Endothelial cell of umbilical vein (primary cell): ENCODE results near the gene RCAN3. TPM values are rescaled to one million over a fixed set of nuclear protein-coding genes. Genes with fewer than 3 reads are reported as not detected.

Source experiments
- BruUV-seq: library from RNA; stranded (reverse); fragments of 400-500 nt; replicated peaks from 2 replicates; lab custom pipeline; 2021; lab: Mats Ljungman, UMichigan
- CTCF ChIA-PET: fragments of 300-600, 350-600 bp; sonication (Branson Sonifier 250); formaldehyde crosslinking; loops from one replicate; lab custom pipeline; 2021; ENCODE audit warnings: antibody characterized with exemption, inconsistent platforms; lab: Charles Lee
- POLR2A ChIA-PET: fragments of 300-600, 350-600 bp; sonication (Branson Sonifier 250); formaldehyde crosslinking; loops from one replicate; lab custom pipeline; 2021; ENCODE audit warnings: antibody characterized with exemption, inconsistent platforms; lab: Charles Lee
- DNase-seq: peaks from one replicate; pipeline ENCODE4 v3.0.0-alpha.2; 2011; ENCODE audit warnings: low read depth, low spot score
- FAIRE-seq: peaks from 2 replicates; lab custom pipeline; 2011; peaks lifted over from hg19 to GRCh38; lab: Jason Lieb, UNC
- H2AFZ ChIP-seq: 2 replicates; pipeline ENCODE4 v1.6.0; 2012; ENCODE audit warnings: low read depth, low read length, control low read depth, inconsistent platforms
- H3K27ac ChIP-seq: 2 replicates; pipeline ENCODE4 v1.5.1; 2011; ENCODE audit warnings: low read depth, mild to moderate bottlenecking, control low read depth, low read length, moderate library complexity; ENCODE audit not compliant: insufficient read depth
- H3K27me3 ChIP-seq, 2 experiments: 2 replicates each; pipeline versions ENCODE4 v1.6.0 to v1.6.1; 2011; ENCODE audit warnings: low read length in 2 of 2, mixed read lengths in 1 of 2; ENCODE audit not compliant: control insufficient read depth in 2 of 2, insufficient read depth in 2 of 2
- H3K36me3 ChIP-seq, 2 experiments: 2 replicates in 1 of 2; 3 replicates in 1 of 2; pipeline ENCODE4 v1.5.1; 2011; ENCODE audit warnings: low read length in 2 of 2, mild to moderate bottlenecking in 1 of 2, moderate library complexity in 1 of 2; ENCODE audit not compliant: control insufficient read depth in 2 of 2, insufficient read depth in 2 of 2; ENCODE audit errors: extremely low read depth in 1 of 2
- H3K4me1 ChIP-seq: 3 replicates; pipeline ENCODE4 v1.5.1; 2011; ENCODE audit warnings: mild to moderate bottlenecking, low read length; ENCODE audit not compliant: control insufficient read depth, insufficient read depth; ENCODE audit errors: extremely low read depth
- H3K4me2 ChIP-seq: 2 replicates; pipeline ENCODE4 v1.6.1; 2011; ENCODE audit warnings: low read length, control low read depth, mixed read lengths; ENCODE audit not compliant: insufficient read depth
- H3K4me3 ChIP-seq, 3 experiments: fragments of 200-600 bp in 1 of 3; sonication (generic), shearing (Covaris generic) in 1 of 3; replicated peaks in 1 of 3; 2 replicates each; pipeline ENCODE4 v1.5.1; 2011 to 2016; ENCODE audit warnings: control low read depth in 3 of 3, low read length in 3 of 3, mild to moderate bottlenecking in 2 of 3, inconsistent platforms in 1 of 3, low read depth in 1 of 3, moderate library complexity in 1 of 3; ENCODE audit not compliant: insufficient read depth in 1 of 3
- H3K79me2 ChIP-seq: 2 replicates; pipeline ENCODE4 v1.6.0; 2012; ENCODE audit warnings: low read length, inconsistent platforms; ENCODE audit not compliant: control insufficient read depth, insufficient read depth
- H3K9ac ChIP-seq: replicated peaks from 2 replicates; pipeline ENCODE3; 2011; ENCODE audit warnings: low read length, control low read depth; ENCODE audit not compliant: insufficient read depth; ENCODE audit errors: extremely low read depth
- H3K9me1 ChIP-seq: replicated peaks from 3 replicates; pipeline ENCODE4 v1.6.0; 2011; ENCODE audit warnings: mild to moderate bottlenecking, low read length; ENCODE audit not compliant: control insufficient read depth, insufficient read depth; ENCODE audit errors: extremely low read depth
- H3K9me3 ChIP-seq: replicated peaks from 2 replicates; pipeline ENCODE4 v1.5.1; 2012; ENCODE audit warnings: low read length, inconsistent platforms; ENCODE audit not compliant: control insufficient read depth, insufficient read depth
- H4K20me1 ChIP-seq: replicated peaks from 2 replicates; pipeline ENCODE3; 2011; ENCODE audit warnings: mild to moderate bottlenecking, low read length; ENCODE audit not compliant: control insufficient read depth, insufficient read depth; ENCODE audit errors: extremely low read depth
- EZH2 ChIP-seq: IDR thresholded peaks from 2 replicates; pipeline ENCODE4 v1.6.1; 2012; ENCODE audit warnings: borderline replicate concordance, low read depth, mild to moderate bottlenecking, moderate library complexity, low read length, inconsistent platforms; ENCODE audit not compliant: severe bottlenecking
- FOS ChIP-seq: IDR thresholded peaks from 2 replicates; pipeline ENCODE4 v1.6.1; 2011; ENCODE audit warnings: mild to moderate bottlenecking, low read length, moderate library complexity, borderline replicate concordance; ENCODE audit not compliant: insufficient read depth
- GATA2 ChIP-seq: IDR thresholded peaks from 2 replicates; pipeline ENCODE4 v1.7.0; 2011; ENCODE audit warnings: low read depth, mild to moderate bottlenecking, moderate library complexity, mixed read lengths, low read length; ENCODE audit not compliant: insufficient read length, insufficient read depth
- JUN ChIP-seq: IDR thresholded peaks from 2 replicates; pipeline ENCODE4 v1.6.1; 2011; ENCODE audit warnings: borderline replicate concordance, low read depth; ENCODE audit not compliant: insufficient read length, insufficient read depth
- MAX ChIP-seq: IDR thresholded peaks from 2 replicates; pipeline ENCODE4 v1.6.1; 2011; ENCODE audit not compliant: insufficient read depth, insufficient read length
- MYC ChIP-seq: IDR thresholded peaks from one replicate; pipeline ENCODE4 v1.6.1; 2011; ENCODE audit warnings: mild to moderate bottlenecking, low read depth, low read length
- POLR2A ChIP-seq: IDR thresholded peaks from 2 replicates; pipeline ENCODE4 v1.6.1; 2012; ENCODE audit warnings: low read depth, mild to moderate bottlenecking, control low read depth, low read length
- POLR2AphosphoS5 ChIP-seq: IDR thresholded peaks from 2 replicates; pipeline ENCODE4 v1.6.1; 2012; ENCODE audit warnings: low read depth, mild to moderate bottlenecking, control low read depth, low read length, moderate library complexity; ENCODE audit not compliant: insufficient read depth
- dilution Hi-C: fragments of 300-500 bp; cut with MboI; formaldehyde crosslinking; loops from one replicate; pipeline ENCODE4 v1.15.0; 2019; ENCODE audit warnings: low sequenced_read_pairs; ENCODE audit not compliant: extremely low pct_ligation_motif_present
- intact Hi-C: fragments of 100-400 bp; cut with micrococcal nuclease; formaldehyde crosslinking; loops from one replicate; pipeline ENCODE4 v1.10.0; 2022
- polyA plus RNA-seq, 4 experiments: library from polyadenylated mRNA; depleted of rRNA in 3 of 4; stranded (reverse) in 3 of 4; unstranded in 1 of 4; fragments of >200 nt; gene quantifications; 2 replicates each; pipeline versions ENCODE4 v1.2.1 to v1.2.3, GENCODE V29; 2011 to 2012; ENCODE audit warnings: missing spikeins in 1 of 4
- total RNA-seq: library from RNA; stranded (reverse); gene quantifications from 2 replicates; pipeline ENCODE4 v1.2.3, GENCODE V29; 2021
- TF ChIP-seq, protein P1 (sequence below), 2 donors: IDR thresholded peaks; 1 replicate in 1 of 2; 2 replicates in 1 of 2; pipeline ENCODE4 v1.5.1; 2011; ENCODE audit warnings: low read length in 2 of 2, mild to moderate bottlenecking in 2 of 2, moderate library complexity in 2 of 2, control low read depth in 1 of 2, inconsistent platforms in 1 of 2, low read depth in 1 of 2; ENCODE audit not compliant: insufficient read depth in 1 of 2; ENCODE audit errors: extremely low read depth in 1 of 2

Gene RCAN3
- total and polyA plus RNA-seq, 2 donors (not counting 3 experiments of a cell fraction or from before 2014, with no cell fraction given), result 0.99 to 5.1 TPM

- Histone ChIP-seq H3K4me1 (peaks cover 5% of the 10 kb centered on the region), H3K27me3 (peaks cover 4 to 14% of the 10 kb centered on the region in 2 experiments), H3K79me2 (no peaks in the 10 kb centered on the region), H3K9ac (no peak overlapping the region), H3K36me3 (no peaks in the 10 kb centered on the region), H4K20me1 (no peaks in the 10 kb centered on the region), H3K4me3 (no peak overlapping the region), H3K4me2 (no peak overlapping the region), H3K9me3 (no peaks in the 10 kb centered on the region), H3K9me1 (no peaks in the 10 kb centered on the region), H3K27ac (no peak overlapping the region), H2AFZ (no peak overlapping the region)
- POLR2A ChIA-PET, result no interaction called here
- no TSS peak for BruUV-seq
- intact Hi-C loops (loop anchor here (5.0 kb wide), 1 partner anchor 87 kb away; the partner anchor contains the start of gene NIPAL3), dilution Hi-C loops (no loop called here)
- TF ChIP-seq EZH2, result no peak
- TF ChIP-seq POLR2AphosphoS5, result no peak
- TF ChIP-seq, protein P1, sequence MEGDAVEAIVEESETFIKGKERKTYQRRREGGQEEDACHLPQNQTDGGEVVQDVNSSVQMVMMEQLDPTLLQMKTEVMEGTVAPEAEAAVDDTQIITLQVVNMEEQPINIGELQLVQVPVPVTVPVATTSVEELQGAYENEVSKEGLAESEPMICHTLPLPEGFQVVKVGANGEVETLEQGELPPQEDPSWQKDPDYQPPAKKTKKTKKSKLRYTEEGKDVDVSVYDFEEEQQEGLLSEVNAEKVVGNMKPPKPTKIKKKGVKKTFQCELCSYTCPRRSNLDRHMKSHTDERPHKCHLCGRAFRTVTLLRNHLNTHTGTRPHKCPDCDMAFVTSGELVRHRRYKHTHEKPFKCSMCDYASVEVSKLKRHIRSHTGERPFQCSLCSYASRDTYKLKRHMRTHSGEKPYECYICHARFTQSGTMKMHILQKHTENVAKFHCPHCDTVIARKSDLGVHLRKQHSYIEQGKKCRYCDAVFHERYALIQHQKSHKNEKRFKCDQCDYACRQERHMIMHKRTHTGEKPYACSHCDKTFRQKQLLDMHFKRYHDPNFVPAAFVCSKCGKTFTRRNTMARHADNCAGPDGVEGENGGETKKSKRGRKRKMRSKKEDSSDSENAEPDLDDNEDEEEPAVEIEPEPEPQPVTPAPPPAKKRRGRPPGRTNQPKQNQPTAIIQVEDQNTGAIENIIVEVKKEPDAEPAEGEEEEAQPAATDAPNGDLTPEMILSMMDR (IDR thresholded peaks at IDR 0.05; ENCODE audit: extremely low read depth in 1 of 2, insufficient read depth in 1 of 2, low read depth in 1 of 2, low read length in 2 of 2), result no peak
- TF ChIP-seq POLR2A, result no peak
- no peak for TF ChIP-seq MAX
- TF ChIP-seq GATA2, result no peak
- no peak for TF ChIP-seq JUN
- no peak for TF ChIP-seq MYC
- TF ChIP-seq FOS, result no peak
- no peak for DNase-seq
- CTCF ChIA-PET, result interaction anchor here (0.7 kb wide), 1 partner anchor 14 kb away, joined by 4 read pairs; no protein-coding TSS in a partner anchor
- no peak for FAIRE-seq
These were observed 1.9 kb downstream of the RCAN3 start for GRCh38 chr1:24504560-24504959.
